Fibroblast of lung (primary cell): Measurements from ENCODE around the gene ADAMTS5. TPM values are rescaled to one million over a fixed set of nuclear protein-coding genes. Genes with fewer than 3 reads are reported as not detected.

Experiments
- DNase-seq, 2 donors: peaks; one replicate each; pipeline versions ENCODE4 v3.0.0 to v3.0.0-alpha.2; 2010; ENCODE audit warnings: low read depth in 2 of 2
- H2AFZ ChIP-seq: 2 replicates; pipeline ENCODE4 v1.5.1; 2012; ENCODE audit warnings: low read length, control low read depth, inconsistent platforms
- H3K27ac ChIP-seq: 2 replicates; pipeline ENCODE4 v1.5.1; 2011; ENCODE audit warnings: low read length, control low read depth; ENCODE audit not compliant: insufficient read depth
- H3K27me3 ChIP-seq: 2 replicates; pipeline ENCODE4 v1.5.1; 2011; ENCODE audit warnings: mild to moderate bottlenecking, low read length; ENCODE audit not compliant: control insufficient read depth, insufficient read depth
- H3K36me3 ChIP-seq: 2 replicates; pipeline ENCODE4 v1.5.1; 2011; ENCODE audit warnings: low read length; ENCODE audit not compliant: control insufficient read depth, insufficient read depth
- H3K4me1 ChIP-seq: 2 replicates; pipeline ENCODE4 v1.5.1; 2011; ENCODE audit warnings: low read length; ENCODE audit not compliant: control insufficient read depth, insufficient read depth; ENCODE audit errors: extremely low read depth
- H3K4me2 ChIP-seq: 2 replicates; pipeline ENCODE4 v1.5.1; 2011; ENCODE audit warnings: low read length, control low read depth; ENCODE audit not compliant: insufficient read depth; ENCODE audit errors: extremely low read depth
- H3K4me3 ChIP-seq, 4 experiments: fragments of 200-600 bp in 1 of 4; sonication (generic) in 1 of 4; replicated peaks in 1 of 4; 2 replicates each; pipeline ENCODE4 v1.5.1; 2011 to 2016; ENCODE audit warnings: low read length in 4 of 4, low read depth in 3 of 4, mild to moderate bottlenecking in 3 of 4, control low read depth in 2 of 4, inconsistent platforms in 1 of 4, mixed read lengths in 1 of 4; ENCODE audit not compliant: insufficient read depth in 1 of 4; ENCODE audit errors: control extremely low read depth in 1 of 4
- H3K79me2 ChIP-seq: 2 replicates; pipeline ENCODE4 v1.5.1; 2012; ENCODE audit warnings: mild to moderate bottlenecking, low read length, inconsistent platforms; ENCODE audit not compliant: control insufficient read depth, insufficient read depth
- H3K9ac ChIP-seq: 2 replicates; pipeline ENCODE4 v1.5.1; 2011; ENCODE audit warnings: mild to moderate bottlenecking, low read length, control low read depth; ENCODE audit not compliant: insufficient read depth
- H3K9me3 ChIP-seq: 2 replicates; pipeline ENCODE4 v1.5.1; 2012; ENCODE audit warnings: low read depth, low read length; ENCODE audit not compliant: control insufficient read depth, insufficient read depth
- H4K20me1 ChIP-seq: 2 replicates; pipeline ENCODE4 v1.5.1; 2011; ENCODE audit warnings: low read length; ENCODE audit not compliant: control insufficient read depth, insufficient read depth; ENCODE audit errors: extremely low read depth
- EZH2 ChIP-seq: IDR thresholded peaks from 2 replicates; pipeline ENCODE4 v1.5.1; 2012; ENCODE audit warnings: low read length, control low read depth, mild to moderate bottlenecking; ENCODE audit errors: missing control alignments
- polyA plus RNA-seq, 2 donors: library from polyadenylated mRNA; depleted of rRNA in 1 of 2; stranded (reverse) in 1 of 2; unstranded in 1 of 2; fragments of >200 nt; gene quantifications; 2 replicates each; pipeline ENCODE4 v1.2.1, GENCODE V29; 2011 to 2012; ENCODE audit warnings: missing spikeins in 1 of 2
- total RNA-seq: library from RNA; depleted of rRNA; stranded (reverse); fragments of >200 nt; gene quantifications from 2 replicates; pipeline ENCODE4 v1.2.1, GENCODE V29; 2014
- TF ChIP-seq, protein P1 (sequence below), 2 donors: IDR thresholded peaks in 1 of 2; conservative IDR thresholded peaks in 1 of 2; 1 replicate in 1 of 2; 2 replicates in 1 of 2; pipeline ENCODE4 v1.5.1; 2011 to 2012; ENCODE audit warnings: low read length in 2 of 2, control low read depth in 1 of 2, inconsistent platforms in 1 of 2, low read depth in 1 of 2, mild to moderate bottlenecking in 1 of 2

ADAMTS5 gene
- total and polyA plus RNA-seq, 2 donors (not counting 1 experiment from before 2014, with no cell fraction given): 4.3 to 12.2 TPM

DNA sequence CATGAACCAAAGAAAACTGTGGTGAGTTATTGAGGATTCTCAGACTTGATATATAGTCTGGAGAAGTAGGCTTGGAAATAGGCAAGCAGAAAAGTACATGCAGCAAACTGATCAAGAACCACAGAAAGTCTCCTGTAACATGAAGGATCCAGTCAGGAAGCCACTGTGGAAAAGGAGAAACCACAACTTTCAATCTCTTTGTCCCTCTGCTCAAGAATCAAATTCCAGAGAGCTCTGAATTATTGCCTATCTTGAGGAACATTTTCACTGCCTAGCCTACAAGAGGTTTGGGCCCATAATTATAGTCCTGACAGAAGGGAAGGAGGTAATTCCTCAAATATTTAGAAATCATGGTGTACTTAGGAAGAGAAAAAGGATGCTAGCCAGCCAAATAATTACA lies 78.6 kb downstream of the ADAMTS5 start:
- Histone ChIP-seq H3K9me3 (no peaks in the 10 kb centered on the region), H3K79me2 (no peaks in the 10 kb centered on the region), H3K4me1 (no peaks in the 10 kb centered on the region), H3K4me2 (no peak overlapping the region), H3K36me3 (no peaks in the 10 kb centered on the region), H3K9ac (no peak overlapping the region), H3K27ac (no peak overlapping the region), H3K27me3 (no peaks in the 10 kb centered on the region), H3K4me3 (no peak overlapping the region), H4K20me1 (no peaks in the 10 kb centered on the region), H2AFZ (no peak overlapping the region)
- TF ChIP-seq, protein P1, sequence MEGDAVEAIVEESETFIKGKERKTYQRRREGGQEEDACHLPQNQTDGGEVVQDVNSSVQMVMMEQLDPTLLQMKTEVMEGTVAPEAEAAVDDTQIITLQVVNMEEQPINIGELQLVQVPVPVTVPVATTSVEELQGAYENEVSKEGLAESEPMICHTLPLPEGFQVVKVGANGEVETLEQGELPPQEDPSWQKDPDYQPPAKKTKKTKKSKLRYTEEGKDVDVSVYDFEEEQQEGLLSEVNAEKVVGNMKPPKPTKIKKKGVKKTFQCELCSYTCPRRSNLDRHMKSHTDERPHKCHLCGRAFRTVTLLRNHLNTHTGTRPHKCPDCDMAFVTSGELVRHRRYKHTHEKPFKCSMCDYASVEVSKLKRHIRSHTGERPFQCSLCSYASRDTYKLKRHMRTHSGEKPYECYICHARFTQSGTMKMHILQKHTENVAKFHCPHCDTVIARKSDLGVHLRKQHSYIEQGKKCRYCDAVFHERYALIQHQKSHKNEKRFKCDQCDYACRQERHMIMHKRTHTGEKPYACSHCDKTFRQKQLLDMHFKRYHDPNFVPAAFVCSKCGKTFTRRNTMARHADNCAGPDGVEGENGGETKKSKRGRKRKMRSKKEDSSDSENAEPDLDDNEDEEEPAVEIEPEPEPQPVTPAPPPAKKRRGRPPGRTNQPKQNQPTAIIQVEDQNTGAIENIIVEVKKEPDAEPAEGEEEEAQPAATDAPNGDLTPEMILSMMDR (conservative IDR thresholded peaks at IDR 0.05 in 1 of 2, IDR thresholded peaks at IDR 0.05 in 1 of 2; ENCODE audit: low read depth in 1 of 2, low read length in 2 of 2): no peak
- TF ChIP-seq EZH2: no peak
- DNase-seq: peak in 1 of 2 donors; percentile 11

DNA sequence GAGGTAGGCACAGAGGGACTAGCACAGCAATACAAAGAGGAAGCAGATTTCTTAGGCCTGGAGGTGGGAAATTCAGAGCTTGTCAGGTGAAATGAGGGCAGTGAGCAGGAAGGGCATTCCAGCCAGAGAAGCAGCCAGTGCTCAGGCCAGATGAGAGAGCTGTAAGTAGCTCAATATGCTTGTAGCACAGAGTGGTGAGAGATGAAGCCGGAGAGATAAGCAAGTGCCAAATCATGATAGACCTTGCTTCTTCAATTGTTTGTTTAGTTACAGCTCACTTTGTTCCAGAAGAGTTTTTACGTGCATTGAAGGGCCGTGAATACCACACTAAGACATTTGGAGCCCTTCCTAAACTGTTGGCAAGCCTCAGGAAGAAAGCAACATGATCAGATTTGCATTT lies 79.6 kb downstream of the ADAMTS5 start:
- Histone ChIP-seq H3K4me1 (no peaks in the 10 kb centered on the region), H4K20me1 (no peaks in the 10 kb centered on the region), H3K9me3 (no peaks in the 10 kb centered on the region), H3K4me2 (no peak overlapping the region), H3K27ac (no peak overlapping the region), H3K4me3 (no peak overlapping the region), H3K36me3 (no peaks in the 10 kb centered on the region), H3K9ac (no peak overlapping the region), H3K27me3 (no peaks in the 10 kb centered on the region), H3K79me2 (no peaks in the 10 kb centered on the region), H2AFZ (no peak overlapping the region)
- DNase-seq: peak; percentile 4 to 35
- TF ChIP-seq, protein P1 (conservative IDR thresholded peaks at IDR 0.05 in 1 of 2, IDR thresholded peaks at IDR 0.05 in 1 of 2; ENCODE audit: low read depth in 1 of 2, low read length in 2 of 2): no peak
- no peak for TF ChIP-seq EZH2

DNA sequence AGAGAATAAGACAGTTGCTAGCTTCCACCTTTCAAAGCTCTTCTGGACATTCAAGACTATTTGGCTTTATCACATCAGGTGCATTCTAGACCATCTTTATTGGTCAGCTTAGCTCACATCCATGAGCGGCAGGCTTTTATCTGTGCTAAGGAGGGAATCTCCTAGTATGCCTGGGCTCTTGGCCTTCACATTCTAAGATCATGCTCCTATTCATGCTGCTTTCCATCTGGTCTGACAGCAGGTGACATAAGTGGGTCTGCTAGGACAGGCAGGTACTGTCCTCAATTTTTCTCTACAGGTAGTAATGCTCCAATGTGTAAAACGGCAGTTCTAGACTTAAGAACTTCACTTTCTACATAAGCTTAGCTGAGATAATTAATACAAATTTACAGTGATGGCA lies 82.5 kb downstream of the ADAMTS5 start:
- Histone ChIP-seq H3K27me3 (no peaks in the 10 kb centered on the region), H3K9ac (no peak overlapping the region), H3K79me2 (no peaks in the 10 kb centered on the region), H3K9me3 (no peaks in the 10 kb centered on the region), H3K4me3 (no peak overlapping the region), H4K20me1 (no peaks in the 10 kb centered on the region), H3K36me3 (no peaks in the 10 kb centered on the region), H2AFZ (no peak overlapping the region), H3K27ac (no peak overlapping the region), H3K4me1 (no peaks in the 10 kb centered on the region), H3K4me2 (no peak overlapping the region)
- no peak for TF ChIP-seq EZH2
- TF ChIP-seq, protein P1 (conservative IDR thresholded peaks at IDR 0.05 in 1 of 2, IDR thresholded peaks at IDR 0.05 in 1 of 2; ENCODE audit: low read depth in 1 of 2, low read length in 2 of 2): no peak
- DNase-seq: no peak
